ENCODE data around the gene CYP27B1.

Gene CYP27B1

GRCh38 chr12:57739387-57739786 lies 27.5 kb downstream of the CYP27B1 start:
- TF ChIP-seq POLR2AphosphoS5 (IDR thresholded peaks at IDR 0.05; ENCODE audit: low read depth, low read length) = no peak
- no peak for TF ChIP-seq TAF1 (IDR thresholded peaks at IDR 0.05; ENCODE audit: borderline replicate concordance, insufficient read depth, low read length)
- TF ChIP-seq SIN3A (IDR thresholded peaks at IDR 0.05; ENCODE audit: borderline replicate concordance, insufficient read depth, low read length) = no peak
- no peak for TF ChIP-seq FOXP2 (optimal IDR thresholded peaks at IDR 0.05; ENCODE audit: borderline replicate concordance, extremely low read depth, extremely low read length, insufficient read depth)
- TF ChIP-seq REST (IDR thresholded peaks at IDR 0.05; ENCODE audit: insufficient read depth in 1 of 2, low read depth in 2 of 2, low read length in 2 of 2) = no peak

GRCh38 chr12:57738661-57739237 lies 28.1 kb downstream of the CYP27B1 start, which contains the start of gene AGAP2:
Gene AGAP2, minus strand, starts transcription at chr12:57738742. Its CDS starts 496 bp downstream, at chr12:57738246.
- TF ChIP-seq SIN3A (IDR thresholded peaks at IDR 0.05; ENCODE audit: borderline replicate concordance, insufficient read depth, low read length) (no peak), TAF1 (IDR thresholded peaks at IDR 0.05; ENCODE audit: borderline replicate concordance, insufficient read depth, low read length) (no peak), FOXP2 (optimal IDR thresholded peaks at IDR 0.05; ENCODE audit: borderline replicate concordance, extremely low read depth, extremely low read length, insufficient read depth) (no peak), POLR2AphosphoS5 (IDR thresholded peaks at IDR 0.05; ENCODE audit: low read depth, low read length) (no peak), REST (IDR thresholded peaks at IDR 0.05; ENCODE audit: insufficient read depth in 1 of 2, low read depth in 2 of 2, low read length in 2 of 2) (no peak)

- TF ChIP-seq SIN3A (IDR thresholded peaks at IDR 0.05; ENCODE audit: borderline replicate concordance, insufficient read depth, low read length) (no peak), FOXP2 (optimal IDR thresholded peaks at IDR 0.05; ENCODE audit: borderline replicate concordance, extremely low read depth, extremely low read length, insufficient read depth) (no peak), TAF1 (IDR thresholded peaks at IDR 0.05; ENCODE audit: borderline replicate concordance, insufficient read depth, low read length) (no peak), REST (IDR thresholded peaks at IDR 0.05; ENCODE audit: insufficient read depth in 1 of 2, low read depth in 2 of 2, low read length in 2 of 2) (no peak), POLR2AphosphoS5 (IDR thresholded peaks at IDR 0.05; ENCODE audit: low read depth, low read length) (no peak)
These were observed 29.1 kb downstream of the CYP27B1 start for GRCh38 chr12:57737467-57738460.

- no peak for TF ChIP-seq FOXP2 (optimal IDR thresholded peaks at IDR 0.05; ENCODE audit: borderline replicate concordance, extremely low read depth, extremely low read length, insufficient read depth)
- TF ChIP-seq TAF1 (IDR thresholded peaks at IDR 0.05; ENCODE audit: borderline replicate concordance, insufficient read depth, low read length) = no peak
- TF ChIP-seq SIN3A (IDR thresholded peaks at IDR 0.05; ENCODE audit: borderline replicate concordance, insufficient read depth, low read length) = no peak
- no peak for TF ChIP-seq POLR2AphosphoS5 (IDR thresholded peaks at IDR 0.05; ENCODE audit: low read depth, low read length)
- TF ChIP-seq REST (IDR thresholded peaks at IDR 0.05; ENCODE audit: insufficient read depth in 1 of 2, low read depth in 2 of 2, low read length in 2 of 2) = no peak
These were observed 30.0 kb downstream of the CYP27B1 start for GRCh38 chr12:57736741-57737466.

Measured in PFSK-1 (cell line).